22Rv1 (cell line): Measurements from ENCODE around the gene ODAD3.

Experiments
- H3K27ac ChIP-seq: fragments of 450-650 bp; 2 replicates; pipeline ENCODE4 v1.5.1; 2017
- CTCF ChIP-seq: fragments of 450-650 bp; IDR thresholded peaks from 2 replicates; pipeline ENCODE4 v1.5.1; 2017; ENCODE audit warnings: mild to moderate bottlenecking
- ZFX ChIP-seq: fragments of 450-650 bp; IDR thresholded peaks from 2 replicates; pipeline ENCODE4 v1.6.1; 2017; ENCODE audit warnings: antibody characterized with exemption, borderline replicate concordance

Gene ODAD3

GRCh38 chr19:11379857-11380350 lies 55.0 kb downstream of the ODAD3 start:
- peak overlapping the region; percentile 98 for H3K27ac ChIP-seq
- TF ChIP-seq ZFX, result no peak
- no peak for TF ChIP-seq CTCF

GRCh38 chr19:11379269-11379845 lies 55.6 kb downstream of the ODAD3 start:
- H3K27ac ChIP-seq, result peak overlapping the region; percentile 98

GRCh38 chr19:11378319-11379189 lies 56.4 kb downstream of the ODAD3 start:
- peak overlapping the region; percentile 98 for H3K27ac ChIP-seq
- peak; percentile 71 for TF ChIP-seq CTCF
- TF ChIP-seq ZFX, result no peak

- TF ChIP-seq ZFX (no peak), CTCF (no peak)
- peak overlapping the region; percentile 98 for H3K27ac ChIP-seq
These were observed 57.2 kb downstream of the ODAD3 start for GRCh38 chr19:11377756-11378155.

GRCh38 chr19:11377237-11377636 lies 57.7 kb downstream of the ODAD3 start:
- TF ChIP-seq ZFX, result no peak
- no peak for TF ChIP-seq CTCF
- peak overlapping the region; percentile 98 for H3K27ac ChIP-seq

GRCh38 chr19:11375143-11375948 lies 59.6 kb downstream of the ODAD3 start:
- TF ChIP-seq CTCF, result no peak
- TF ChIP-seq ZFX, result no peak
- H3K27ac ChIP-seq, result peak overlapping the region; percentile 98

- TF ChIP-seq ZFX, result no peak
- TF ChIP-seq CTCF, result no peak
- H3K27ac ChIP-seq, result peak within 1 kb of the TSS; percentile 98
These were observed 60.3 kb downstream of the ODAD3 start, which contains the start of gene SWSAP1 for GRCh38 chr19:11374433-11375142. TSS of gene SWSAP1 (plus strand) at chr19:11374666. CDS start at chr19:11374681, 15 bp downstream.
